Mesendoderm (in vitro differentiated cells): ENCODE results near the gene TNFAIP2.

Experiments used
- DNase-seq: peaks from one replicate; pipeline ENCODE4 v3.0.0; 2013
- H2AK5ac ChIP-seq: 2 replicates; pipeline ENCODE4 v1.6.1; 2013; ENCODE audit warnings: low read length, inconsistent platforms
- H2BK120ac ChIP-seq: 2 replicates; pipeline ENCODE4 v1.6.1; 2013; ENCODE audit warnings: low read depth, mild to moderate bottlenecking, low read length, moderate library complexity, mixed read lengths
- H2BK15ac ChIP-seq: replicated peaks from 2 replicates; pipeline ENCODE4 v1.6.1; 2013; ENCODE audit warnings: low read depth, mild to moderate bottlenecking, moderate library complexity
- H2BK5ac ChIP-seq: 2 replicates; pipeline ENCODE4 v1.6.1; 2013; ENCODE audit warnings: low read length, inconsistent platforms
- H3K18ac ChIP-seq: 2 replicates; pipeline ENCODE4 v1.6.1; 2013; ENCODE audit warnings: mild to moderate bottlenecking, low read length, mixed read lengths
- H3K23ac ChIP-seq: one replicate; pipeline ENCODE4 v1.6.1; 2013; ENCODE audit warnings: low read length
- H3K27ac ChIP-seq: 2 replicates; pipeline ENCODE4 v1.5.1; 2013; ENCODE audit warnings: low read depth, mild to moderate bottlenecking, inconsistent platforms, low read length, moderate library complexity
- H3K27me3 ChIP-seq: 2 replicates; pipeline ENCODE4 v1.6.1; 2013; ENCODE audit warnings: low read length, control low read depth, mild to moderate bottlenecking, inconsistent platforms; ENCODE audit not compliant: insufficient read depth, poor library complexity
- H3K36me3 ChIP-seq: 2 replicates; pipeline ENCODE4 v1.6.1; 2013; ENCODE audit warnings: low read length, inconsistent platforms; ENCODE audit not compliant: control insufficient read depth, insufficient read depth
- H3K4ac ChIP-seq: one replicate; pipeline ENCODE4 v1.6.1; 2013; ENCODE audit warnings: low read depth, mild to moderate bottlenecking, low read length, moderate library complexity
- H3K4me1 ChIP-seq: 2 replicates; pipeline ENCODE4 v1.6.1; 2013; ENCODE audit warnings: low read depth, low read length, inconsistent platforms; ENCODE audit not compliant: control insufficient read depth
- H3K4me2 ChIP-seq: 2 replicates; pipeline ENCODE4 v1.6.1; 2013; ENCODE audit warnings: low read length
- H3K4me3 ChIP-seq: 2 replicates; pipeline ENCODE4 v1.5.1; 2013; ENCODE audit warnings: mild to moderate bottlenecking, low read length
- H3K56ac ChIP-seq: one replicate; pipeline ENCODE4 v1.6.1; 2013; ENCODE audit warnings: low read length
- H3K79me1 ChIP-seq: 2 replicates; pipeline ENCODE4 v1.6.1; 2013; ENCODE audit warnings: low read length, inconsistent platforms
- H3K79me2 ChIP-seq: 2 replicates; pipeline ENCODE4 v1.6.1; 2013; ENCODE audit warnings: mild to moderate bottlenecking, low read length; ENCODE audit not compliant: control insufficient read depth, insufficient read depth
- H3K9ac ChIP-seq: 2 replicates; pipeline ENCODE4 v1.6.1; 2013; ENCODE audit warnings: low read length, inconsistent platforms
- H4K5ac ChIP-seq: one replicate; pipeline ENCODE4 v1.6.1; 2013; ENCODE audit warnings: low read length
- H4K8ac ChIP-seq: one replicate; pipeline ENCODE4 v1.6.1; 2013; ENCODE audit warnings: low read depth, mild to moderate bottlenecking, control low read depth, low read length, moderate library complexity
- WGBS: extraction: QIAGEN DNeasy Blood & Tissue Kit; methylation state at CpG from one replicate; pipeline ENCODE4 v1.1.7; 2013; ENCODE audit warnings: low lambda C conversion rate, missing lambda C conversion rate; ENCODE audit not compliant: insufficient coverage; ENCODE audit errors: extremely low coverage; 5-methylcytosine and 5-hydroxymethylcytosine counted together

The TNFAIP2 gene

GRCh38 chr14:103122585-103122946, 695 bp upstream of the TNFAIP2 start:
- Histone ChIP-seq H3K4me2 (peak overlapping the region; percentile 39), H3K36me3 (no peaks in the 10 kb centered on the region), H3K27me3 (no peaks in the 10 kb centered on the region), H3K79me2 (peaks cover 1% of the 10 kb centered on the region), H2BK5ac (peak overlapping the region; percentile 85), H3K56ac (peak overlapping the region; percentile 85), H2AK5ac (no peak overlapping the region), H3K4ac (peak overlapping the region; percentile 76), H3K9ac (peak overlapping the region; percentile 83), H2BK120ac (peak overlapping the region; percentile 5), H3K27ac (peak overlapping the region; percentile 98), H3K18ac (peak overlapping the region; percentile 91), H2BK15ac (no peak overlapping the region), H3K79me1 (peaks cover 5% of the 10 kb centered on the region), H3K23ac (peak overlapping the region; percentile 95), H4K5ac (no peak overlapping the region), H3K4me3 (no peak overlapping the region), H4K8ac (no peak overlapping the region), H3K4me1 (peaks cover 10% of the 10 kb centered on the region)
- no CpG with 5 or more reads among the region's 15 CpGs for WGBS
- DNase-seq, result no peak

GRCh38 chr14:103123634-103124500, 606 bp downstream of the TNFAIP2 start:
- H3K36me3 ChIP-seq, result no peaks in the 10 kb centered on the region
- peak overlapping the region; percentile 82 for H3K18ac ChIP-seq
- no CpG with 5 or more reads among the region's 48 CpGs for WGBS
- peak overlapping the region; percentile 16 for H3K23ac ChIP-seq
- peak overlapping the region; percentile 29 for H2AK5ac ChIP-seq
- H3K27ac ChIP-seq, result peak overlapping the region; percentile 60
- peak overlapping the region; percentile 61 for H3K9ac ChIP-seq
- peaks cover 5% of the 10 kb centered on the region for H3K79me1 ChIP-seq
- H3K56ac ChIP-seq, result peak overlapping the region; percentile 85
- no peak overlapping the region for H4K5ac ChIP-seq
- peak overlapping the region; percentile 47 for H3K4me2 ChIP-seq
- H2BK120ac ChIP-seq, result no peak overlapping the region
- H3K4me3 ChIP-seq, result peak overlapping the region; percentile 3
- no peak for DNase-seq
- no peak overlapping the region for H4K8ac ChIP-seq
- peaks cover 10% of the 10 kb centered on the region for H3K4me1 ChIP-seq
- H3K27me3 ChIP-seq, result no peaks in the 10 kb centered on the region
- no peak overlapping the region for H2BK5ac ChIP-seq
- peak overlapping the region; percentile 74 for H3K4ac ChIP-seq
- H2BK15ac ChIP-seq, result no peak overlapping the region
- peaks cover 1% of the 10 kb centered on the region for H3K79me2 ChIP-seq

GRCh38 chr14:103124501-103125001, 1.3 kb downstream of the TNFAIP2 start:
- Histone ChIP-seq H3K4me3 (no peak overlapping the region), H2BK120ac (no peak overlapping the region), H3K27ac (no peak overlapping the region), H3K79me2 (peaks cover 1% of the 10 kb centered on the region), H2BK15ac (no peak overlapping the region), H3K23ac (peak overlapping the region; percentile 16), H3K27me3 (no peaks in the 10 kb centered on the region), H3K79me1 (peaks cover 5% of the 10 kb centered on the region), H3K9ac (peak overlapping the region; percentile 61), H3K36me3 (no peaks in the 10 kb centered on the region), H3K18ac (no peak overlapping the region), H3K56ac (peak overlapping the region; percentile 85), H2AK5ac (peak overlapping the region; percentile 29), H3K4me2 (peak overlapping the region; percentile 47), H4K5ac (no peak overlapping the region), H2BK5ac (no peak overlapping the region), H3K4me1 (peaks cover 10% of the 10 kb centered on the region), H4K8ac (no peak overlapping the region), H3K4ac (no peak overlapping the region)
- DNase-seq, result no peak
- WGBS, result no CpG with 5 or more reads among the region's 5 CpGs

GRCh38 chr14:103125098-103126070, 2.1 kb downstream of the TNFAIP2 start:
- H3K4me1 ChIP-seq, result peaks cover 10% of the 10 kb centered on the region
- peaks cover 1% of the 10 kb centered on the region for H3K79me2 ChIP-seq
- no peak overlapping the region for H3K56ac ChIP-seq
- H2BK120ac ChIP-seq, result no peak overlapping the region
- no CpG with 5 or more reads among the region's 13 CpGs for WGBS
- peaks cover 5% of the 10 kb centered on the region for H3K79me1 ChIP-seq
- H3K18ac ChIP-seq, result no peak overlapping the region
- no peak overlapping the region for H3K4me2 ChIP-seq
- no peak overlapping the region for H3K4me3 ChIP-seq
- H3K36me3 ChIP-seq, result no peaks in the 10 kb centered on the region
- H3K27ac ChIP-seq, result no peak overlapping the region
- no peak overlapping the region for H4K5ac ChIP-seq
- H2AK5ac ChIP-seq, result no peak overlapping the region
- DNase-seq, result no peak
- no peaks in the 10 kb centered on the region for H3K27me3 ChIP-seq
- H2BK5ac ChIP-seq, result no peak overlapping the region
- no peak overlapping the region for H4K8ac ChIP-seq
- no peak overlapping the region for H3K23ac ChIP-seq
- H3K4ac ChIP-seq, result no peak overlapping the region
- H3K9ac ChIP-seq, result no peak overlapping the region
- no peak overlapping the region for H2BK15ac ChIP-seq

- Histone ChIP-seq H3K4ac (no peak overlapping the region), H3K27me3 (no peaks in the 10 kb centered on the region), H2BK120ac (no peak overlapping the region), H3K36me3 (peaks cover under 1% of the 10 kb centered on the region), H3K4me1 (peaks cover 10% of the 10 kb centered on the region), H3K79me1 (peaks cover 5% of the 10 kb centered on the region), H3K4me3 (no peak overlapping the region), H3K4me2 (peak overlapping the region; percentile 56), H3K79me2 (peaks cover 1% of the 10 kb centered on the region), H2AK5ac (no peak overlapping the region), H4K5ac (no peak overlapping the region), H4K8ac (no peak overlapping the region), H2BK5ac (no peak overlapping the region), H3K56ac (peak overlapping the region; percentile 73), H3K23ac (peak overlapping the region; percentile 89), H3K9ac (peak overlapping the region; percentile 55), H3K18ac (no peak overlapping the region), H3K27ac (no peak overlapping the region), H2BK15ac (no peak overlapping the region)
- no CpG with 5 or more reads among the region's 22 CpGs for WGBS
- no peak for DNase-seq
These were observed 3.0 kb downstream of the TNFAIP2 start for GRCh38 chr14:103126088-103126872.
